Large intestine (tissue), 3 donors: ENCODE data around the gene INS. TPM values are rescaled to one million over a fixed set of nuclear protein-coding genes. Genes with fewer than 3 reads are reported as not detected.

ENCODE experiments used
- DNase-seq, 2 donors: peaks; one replicate each; pipeline versions ENCODE4 v3.0.0 to v3.0.0-alpha.2; 2013
- H3K27ac ChIP-seq: one replicate; pipeline ENCODE4 v1.5.1; 2013; ENCODE audit warnings: low read length
- H3K27me3 ChIP-seq: 2 replicates; pipeline ENCODE4 v1.6.1; 2013; ENCODE audit warnings: low read length; ENCODE audit not compliant: control insufficient read depth, insufficient read depth
- H3K36me3 ChIP-seq: 2 replicates; pipeline ENCODE4 v1.6.1; 2013; ENCODE audit warnings: low read length; ENCODE audit not compliant: control insufficient read depth, insufficient read depth
- H3K4me1 ChIP-seq: one replicate; pipeline ENCODE4 v1.6.1; 2013; ENCODE audit warnings: low read length; ENCODE audit not compliant: control insufficient read depth, insufficient read depth
- H3K4me3 ChIP-seq: one replicate; pipeline ENCODE4 v1.5.1; 2013; ENCODE audit warnings: low read length
- H3K9me3 ChIP-seq: one replicate; pipeline ENCODE4 v1.6.1; 2013; ENCODE audit warnings: mild to moderate bottlenecking, low read depth, low read length, moderate library complexity; ENCODE audit not compliant: control insufficient read depth
- WGBS: methylation state at CpG from one replicate; pipeline ENCODE4 v1.1.5; 2013; ENCODE audit warnings: low lambda C conversion rate; ENCODE audit not compliant: insufficient coverage; 5-methylcytosine and 5-hydroxymethylcytosine counted together
- polyA plus RNA-seq: library from polyadenylated mRNA; unstranded; fragments of 120-200 nt; gene quantifications from one replicate; pipeline ENCODE4 v1.2.1, GENCODE V29; 2013

Gene INS
- polyA plus RNA-seq, 1 donor, result 0.39 TPM

DNA sequence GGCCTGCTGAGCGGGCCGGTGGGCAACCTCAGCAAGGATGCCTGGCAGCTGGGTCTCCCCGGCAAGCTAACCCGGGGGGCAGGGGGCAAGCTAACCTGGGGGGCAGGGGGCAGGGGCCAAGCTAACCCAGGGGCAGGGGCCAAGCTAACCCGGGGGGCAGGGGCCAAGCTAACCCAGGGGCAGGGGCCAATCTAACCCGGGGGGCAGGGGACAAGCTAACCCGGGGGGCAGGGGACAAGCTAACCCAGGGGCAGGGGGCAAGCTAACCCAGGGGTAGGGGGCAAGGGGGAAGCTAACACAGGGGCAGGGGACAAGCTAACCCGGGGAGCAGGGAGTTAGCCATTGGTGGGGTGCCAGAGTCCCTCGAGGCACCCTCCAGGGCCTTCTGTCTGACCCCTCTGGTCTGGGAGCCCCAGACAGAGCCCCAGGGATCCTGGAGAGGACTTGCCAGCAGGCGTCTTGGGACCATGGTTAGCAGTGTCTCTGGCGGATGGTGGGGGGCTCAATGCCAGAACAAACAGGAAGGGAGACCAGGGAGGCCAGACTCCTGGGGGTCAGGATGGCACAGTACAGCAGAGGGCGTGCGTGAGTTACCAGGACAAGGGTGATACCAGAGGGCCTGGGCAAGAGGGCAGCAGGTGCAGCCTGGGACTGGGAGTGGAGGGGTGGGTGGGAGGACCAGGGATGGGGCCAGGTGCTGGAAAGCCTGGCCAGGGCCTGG is 37.9 kb downstream of the INS start:
- Histone ChIP-seq H3K4me3 (no peak overlapping the region), H3K9me3 (no peaks in the 10 kb centered on the region), H3K27ac (no peak overlapping the region), H3K4me1 (no peaks in the 10 kb centered on the region), H3K27me3 (peaks cover 29% of the 10 kb centered on the region), H3K36me3 (no peaks in the 10 kb centered on the region)
- WGBS, result no CpG with 5 or more reads among the region's 13 CpGs
- no peak for DNase-seq

GRCh38 chr11:2122222-2122906 is 38.6 kb downstream of the INS start:
- no peaks in the 10 kb centered on the region for H3K9me3 ChIP-seq
- no peaks in the 10 kb centered on the region for H3K36me3 ChIP-seq
- H3K4me1 ChIP-seq, result no peaks in the 10 kb centered on the region
- no CpG with 5 or more reads among the region's 19 CpGs for WGBS
- no peak overlapping the region for H3K4me3 ChIP-seq
- H3K27me3 ChIP-seq, result peaks cover 32% of the 10 kb centered on the region
- DNase-seq, result no peak
- H3K27ac ChIP-seq, result no peak overlapping the region

DNA sequence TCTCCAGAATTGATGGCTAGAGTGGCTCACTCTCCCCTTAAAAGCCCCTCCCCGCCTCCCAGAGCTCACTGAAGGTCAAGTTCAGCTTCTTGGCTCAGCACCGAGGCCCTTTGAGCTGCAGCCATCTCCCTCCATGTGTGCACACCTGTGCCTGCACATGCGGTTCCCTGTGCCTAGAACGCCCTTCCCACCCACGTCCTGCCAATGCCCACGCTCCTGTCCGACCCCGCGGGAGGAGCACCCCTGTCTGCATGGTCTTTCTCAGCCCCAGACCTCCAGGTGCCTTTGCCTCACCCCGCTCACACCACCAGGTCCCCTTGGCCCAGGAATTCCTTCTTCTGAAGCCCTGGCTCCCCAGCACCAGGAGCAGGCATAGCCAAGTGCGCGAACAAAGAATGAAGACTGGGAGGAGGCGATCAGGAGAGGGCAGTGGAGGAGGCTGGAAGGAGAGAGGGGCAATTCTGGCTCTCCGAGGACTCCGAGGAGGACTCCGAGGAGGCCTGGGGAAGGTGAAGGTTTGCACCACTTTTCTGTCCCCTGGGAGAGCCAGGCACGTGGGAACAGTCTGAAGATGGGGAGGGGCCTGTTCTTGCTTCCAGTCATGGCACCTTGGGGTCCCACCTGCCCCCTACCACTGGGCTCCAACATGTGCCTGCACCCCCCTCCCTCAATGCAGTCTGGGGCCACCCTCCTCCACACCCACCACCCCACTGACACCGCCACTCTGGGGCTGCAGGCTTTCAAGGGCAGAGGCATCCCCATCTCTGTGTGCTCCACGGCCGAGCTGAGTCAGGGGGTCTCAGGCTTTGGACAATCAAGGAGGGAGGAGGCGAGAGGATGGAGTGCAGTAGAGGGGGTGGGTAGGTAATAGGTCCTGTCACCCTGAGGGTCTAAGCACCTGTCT is 39.5 kb downstream of the INS start:
- WGBS, result no CpG with 5 or more reads among the region's 21 CpGs
- Histone ChIP-seq H3K27ac (no peak overlapping the region), H3K4me1 (no peaks in the 10 kb centered on the region), H3K36me3 (no peaks in the 10 kb centered on the region), H3K4me3 (no peak overlapping the region), H3K9me3 (no peaks in the 10 kb centered on the region), H3K27me3 (peaks cover 32% of the 10 kb centered on the region)
- no peak for DNase-seq

DNA sequence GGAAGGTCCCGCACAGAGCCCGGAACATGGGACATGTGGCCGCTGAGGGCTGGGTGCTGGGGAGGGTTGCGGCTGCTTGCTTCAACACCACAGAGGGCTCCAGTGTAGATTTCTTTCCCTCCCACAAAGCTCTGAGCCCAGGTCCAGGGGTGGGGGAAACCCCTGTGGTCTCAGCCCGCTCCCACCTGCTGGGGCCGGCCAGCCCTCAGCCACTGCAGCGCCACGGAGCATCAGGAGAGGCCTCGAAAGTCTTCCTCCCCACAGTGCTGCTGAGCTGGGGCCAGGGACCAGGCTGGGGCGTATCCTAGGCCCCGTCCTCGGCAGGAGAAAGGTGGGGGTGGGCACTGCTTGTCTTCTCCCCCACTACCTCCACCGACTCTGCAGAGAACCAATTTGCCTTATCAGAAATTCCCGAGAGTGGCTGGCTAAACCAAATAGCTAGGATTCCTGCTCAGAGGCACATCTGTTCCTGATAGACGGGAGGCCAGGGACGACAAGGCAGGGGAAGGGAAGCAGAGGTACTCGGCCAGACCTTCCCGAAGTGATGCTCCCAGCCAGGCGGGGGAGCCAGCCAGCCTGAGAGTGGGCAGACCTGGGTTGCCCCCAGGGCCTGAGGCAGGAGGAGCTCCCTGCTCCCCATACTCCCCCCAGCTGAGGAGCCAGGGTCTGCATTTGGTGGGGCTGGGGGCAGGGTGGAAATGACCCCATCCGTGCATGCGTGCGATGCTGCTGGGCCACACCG is 40.5 kb downstream of the INS start:
- 100% methylated on average over 1 of the region's 23 CpGs for WGBS
- Histone ChIP-seq H3K4me3 (no peak overlapping the region), H3K27ac (no peak overlapping the region), H3K4me1 (no peaks in the 10 kb centered on the region), H3K27me3 (peaks cover 32% of the 10 kb centered on the region), H3K9me3 (no peaks in the 10 kb centered on the region), H3K36me3 (no peaks in the 10 kb centered on the region)
- DNase-seq, result no peak

DNA sequence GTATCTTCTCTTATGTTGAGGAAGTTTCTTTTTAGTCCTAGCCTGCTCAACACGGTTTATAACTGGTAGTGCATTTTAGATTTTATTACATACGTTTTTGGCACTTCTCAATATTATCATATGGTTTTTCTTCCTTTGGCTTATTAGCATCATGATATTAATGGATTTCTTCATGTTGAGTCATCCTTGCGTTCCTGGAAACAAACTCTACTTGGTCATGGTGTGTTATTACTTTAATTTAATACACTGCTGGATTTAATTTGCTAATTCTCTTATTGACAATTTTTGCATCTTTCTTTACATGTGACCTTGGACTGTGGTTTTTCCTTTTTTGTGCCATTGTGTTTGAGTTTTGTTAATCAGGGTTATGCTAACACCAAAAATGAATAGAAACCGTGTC is 42.3 kb downstream of the INS start:
- Histone ChIP-seq H3K27ac (no peak overlapping the region), H3K27me3 (peaks cover 32% of the 10 kb centered on the region), H3K4me1 (no peaks in the 10 kb centered on the region), H3K9me3 (peaks cover 3% of the 10 kb centered on the region), H3K36me3 (no peaks in the 10 kb centered on the region), H3K4me3 (no peak overlapping the region)
- 86% methylated on average over 1 of the region's 4 CpGs for WGBS
- DNase-seq, result no peak

GRCh38 chr11:2116680-2117079 is 44.3 kb downstream of the INS start:
- no peak overlapping the region for H3K4me3 ChIP-seq
- H3K27ac ChIP-seq, result no peak overlapping the region
- peaks cover 3% of the 10 kb centered on the region for H3K9me3 ChIP-seq
- 88% methylated on average over 1 of the region's 1 CpG for WGBS
- no peaks in the 10 kb centered on the region for H3K4me1 ChIP-seq
- no peaks in the 10 kb centered on the region for H3K36me3 ChIP-seq
- DNase-seq, result no peak
- peaks cover 23% of the 10 kb centered on the region for H3K27me3 ChIP-seq

- Histone ChIP-seq H3K27ac (no peak overlapping the region), H3K9me3 (peaks cover 3% of the 10 kb centered on the region), H3K27me3 (peaks cover 10% of the 10 kb centered on the region), H3K4me1 (no peaks in the 10 kb centered on the region), H3K4me3 (no peak overlapping the region), H3K36me3 (no peaks in the 10 kb centered on the region)
- no CpG with 5 or more reads among the region's 12 CpGs for WGBS
- DNase-seq, result no peak
Measured at GRCh38 chr11:2115308-2115707, 45.7 kb downstream of the INS start.

DNA sequence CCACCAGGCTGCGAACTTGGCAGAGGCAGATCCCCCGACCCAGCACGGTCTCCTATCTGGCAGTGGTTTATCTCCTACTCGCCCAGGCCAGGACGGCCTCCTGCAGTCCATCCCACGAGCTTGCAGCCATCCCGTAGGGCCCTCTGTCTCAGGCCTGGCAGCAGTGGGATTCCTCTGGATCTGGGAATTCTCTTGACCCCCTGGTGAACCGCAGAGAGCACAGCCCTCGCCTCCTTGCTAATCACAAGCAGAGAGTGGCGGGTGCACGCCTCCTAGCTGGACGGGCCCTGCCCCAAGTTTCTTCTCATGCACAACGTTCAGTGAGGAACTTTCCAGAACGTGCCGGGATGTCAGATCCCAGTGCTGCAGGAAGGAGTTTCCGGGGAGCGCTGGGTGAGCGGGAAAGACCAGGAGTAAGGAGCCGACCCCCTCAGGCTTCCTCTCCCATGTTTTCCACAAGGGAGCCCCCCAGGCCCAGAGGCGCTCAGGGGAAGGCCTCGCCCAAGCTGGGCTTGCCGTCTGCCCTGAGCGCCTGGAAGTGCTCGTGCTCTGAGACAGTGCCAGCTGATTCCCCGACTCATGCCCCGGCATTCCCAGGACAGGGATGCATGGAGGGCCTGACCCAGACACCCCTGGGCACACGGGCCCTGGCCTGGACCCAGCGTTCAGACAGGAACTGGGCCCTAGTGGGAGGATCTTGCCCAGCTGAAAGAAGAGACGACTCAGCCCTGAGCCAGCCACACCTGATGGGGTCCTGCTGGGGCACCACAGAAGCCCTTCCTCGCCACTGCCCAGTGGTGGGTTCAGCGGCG is 46.4 kb downstream of the INS start:
- no peak overlapping the region for H3K27ac ChIP-seq
- no CpG with 5 or more reads among the region's 32 CpGs for WGBS
- peaks cover 3% of the 10 kb centered on the region for H3K9me3 ChIP-seq

DNA sequence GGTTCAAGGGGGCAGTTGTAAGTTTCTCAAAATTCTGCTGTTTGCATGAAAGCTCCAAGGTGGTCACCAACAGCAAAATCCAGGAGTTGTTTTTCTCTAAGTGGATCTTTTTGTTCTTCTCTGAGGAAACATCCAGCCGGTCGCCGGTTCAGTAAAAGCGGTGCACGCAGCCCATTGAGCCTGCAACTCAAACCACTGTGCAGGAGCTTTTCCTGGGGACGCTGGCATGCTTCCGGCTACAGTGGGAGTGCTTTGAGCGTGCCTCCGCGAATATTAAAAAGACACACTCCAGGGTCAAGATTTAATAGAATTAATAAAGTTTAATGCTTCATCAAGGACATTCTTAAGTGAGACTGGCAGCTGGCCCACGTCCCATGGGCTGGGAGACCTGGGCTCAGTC is 47.2 kb downstream of the INS start:
- peaks cover 3% of the 10 kb centered on the region for H3K9me3 ChIP-seq
- H3K4me1 ChIP-seq, result no peaks in the 10 kb centered on the region
- WGBS, result no CpG with 5 or more reads among the region's 11 CpGs
- no peak overlapping the region for H3K4me3 ChIP-seq
- DNase-seq, result no peak
- H3K27me3 ChIP-seq, result peaks cover 3% of the 10 kb centered on the region
- no peaks in the 10 kb centered on the region for H3K36me3 ChIP-seq
- no peak overlapping the region for H3K27ac ChIP-seq

More for the DNA sequence above, 46.4 kb downstream of the INS start:
- H3K4me3 ChIP-seq, result no peak overlapping the region
- H3K4me1 ChIP-seq, result no peaks in the 10 kb centered on the region
- DNase-seq, result no peak
- H3K36me3 ChIP-seq, result no peaks in the 10 kb centered on the region
- H3K27me3 ChIP-seq, result peaks cover 3% of the 10 kb centered on the region
